Common myeloid progenitor, CD34-positive (primary cell): Measurements from ENCODE around the gene CTSE.

Source experiments
- CTCF ChIA-PET: fragments of 350-600 bp; sonication (Branson Sonifier 250); formaldehyde crosslinking; loops from one replicate; lab custom pipeline; 2021; ENCODE audit warnings: antibody characterized with exemption; lab: Charles Lee
- POLR2A ChIA-PET: fragments of 350-600 bp; sonication (Branson Sonifier 250); formaldehyde crosslinking; loops from one replicate; lab custom pipeline; 2021; ENCODE audit warnings: antibody characterized with exemption; lab: Charles Lee
- DNase-seq, 3 donors: peaks; one replicate each; pipeline versions ENCODE4 v3.0.0 to v3.0.0-alpha.2; 2013
- H3K27ac ChIP-seq, 2 experiments: 1 replicate in 1 of 2; 2 replicates in 1 of 2; pipeline ENCODE4 v1.7.0; 2013; ENCODE audit warnings: inconsistent platforms in 2 of 2, low read length in 2 of 2, mild to moderate bottlenecking in 2 of 2, low read depth in 1 of 2, moderate library complexity in 1 of 2; ENCODE audit not compliant: severe bottlenecking in 2 of 2, insufficient read depth in 1 of 2, poor library complexity in 1 of 2
- H3K27me3 ChIP-seq, 5 experiments: replicated peaks in 2 of 5; 1 replicate in 3 of 5; 2 replicates in 2 of 5; pipeline versions ENCODE4 v1.6.1 to v1.7.0; 2013; ENCODE audit warnings: low read length in 4 of 5, mild to moderate bottlenecking in 2 of 5, moderate library complexity in 2 of 5, inconsistent platforms in 1 of 5; ENCODE audit not compliant: insufficient read depth in 5 of 5, control insufficient read depth in 4 of 5
- H3K36me3 ChIP-seq, 4 experiments: 1 replicate in 2 of 4; 2 replicates in 2 of 4; pipeline versions ENCODE4 v1.6.1 to v1.7.0; 2013; ENCODE audit warnings: low read length in 3 of 4, control low read depth in 1 of 4, mild to moderate bottlenecking in 1 of 4; ENCODE audit not compliant: control insufficient read depth in 4 of 4, insufficient read depth in 4 of 4
- H3K4me1 ChIP-seq, 4 experiments: 1 replicate in 3 of 4; 2 replicates in 1 of 4; pipeline versions ENCODE4 v1.6.1 to v1.7.1; 2013; ENCODE audit warnings: low read length in 3 of 4, mild to moderate bottlenecking in 3 of 4, control low read depth in 1 of 4, inconsistent platforms in 1 of 4, moderate library complexity in 1 of 4; ENCODE audit not compliant: control insufficient read depth in 4 of 4, insufficient read depth in 4 of 4; ENCODE audit errors: control extremely low read depth in 1 of 4
- H3K4me3 ChIP-seq, 7 experiments: 1 replicate in 4 of 7; 2 replicates in 3 of 7; pipeline versions ENCODE4 v1.5.1 to v1.7.0; 2013; ENCODE audit warnings: mild to moderate bottlenecking in 7 of 7, low read length in 6 of 7, moderate library complexity in 6 of 7, inconsistent platforms in 2 of 7, low read depth in 2 of 7, control low read depth in 1 of 7; ENCODE audit not compliant: insufficient read depth in 4 of 7, control insufficient read depth in 1 of 7; ENCODE audit errors: extremely low read depth in 1 of 7
- H3K9me3 ChIP-seq, 5 experiments: 1 replicate in 4 of 5; 2 replicates in 1 of 5; pipeline versions ENCODE4 v1.6.1 to v1.7.1; 2013; ENCODE audit warnings: low read length in 4 of 5, mild to moderate bottlenecking in 2 of 5, inconsistent platforms in 1 of 5, low read depth in 1 of 5, moderate library complexity in 1 of 5; ENCODE audit not compliant: control insufficient read depth in 4 of 5, insufficient read depth in 2 of 5; ENCODE audit errors: control extremely low read depth in 1 of 5
- WGBS: methylation state at CpG from one replicate; pipeline ENCODE4 v1.1.5; 2013; ENCODE audit not compliant: insufficient coverage; 5-methylcytosine and 5-hydroxymethylcytosine counted together

The CTSE gene

DNA sequence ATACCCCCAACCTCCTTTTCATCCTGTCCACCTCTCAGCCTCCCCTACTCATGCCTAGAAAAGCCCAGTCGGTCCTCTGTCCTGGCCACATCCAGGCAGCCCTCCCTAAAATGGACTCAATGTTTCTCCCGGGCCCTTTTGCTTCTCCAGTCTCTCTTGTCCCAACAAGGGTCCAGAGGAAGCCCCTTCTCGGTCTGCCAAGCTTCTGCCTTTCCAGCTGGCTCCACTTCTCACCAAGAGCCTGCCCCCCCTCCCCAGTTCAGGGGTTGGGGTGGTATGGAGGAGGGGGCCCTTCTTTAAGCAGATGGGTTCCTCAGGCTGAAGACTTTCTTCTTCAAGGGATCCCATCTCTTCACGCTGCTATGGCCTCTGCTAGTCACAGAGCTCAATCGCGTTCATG lies 44.4 kb downstream of the CTSE start:
- POLR2A ChIA-PET: no interaction called here
- H3K9me3 ChIP-seq: no peaks in the 10 kb centered on the region
- WGBS: 100% methylated on average over 5 of the region's 6 CpGs
- H3K4me3 ChIP-seq: no peak overlapping the region
- no peaks in the 10 kb centered on the region for H3K27me3 ChIP-seq
- no peak overlapping the region for H3K27ac ChIP-seq
- peaks cover 0 to 12% (median 6%) of the 10 kb centered on the region in 4 experiments for H3K4me1 ChIP-seq
- no peak for DNase-seq
- peaks cover 0 to 29% (median 0%) of the 10 kb centered on the region in 4 experiments for H3K36me3 ChIP-seq
- CTCF ChIA-PET: interaction anchor here (0.7 to 12.2 kb wide), 9 partner anchors 18 to 320 kb away, joined by 3 to 247 read pairs (median 9); no protein-coding TSS in a partner anchor

DNA sequence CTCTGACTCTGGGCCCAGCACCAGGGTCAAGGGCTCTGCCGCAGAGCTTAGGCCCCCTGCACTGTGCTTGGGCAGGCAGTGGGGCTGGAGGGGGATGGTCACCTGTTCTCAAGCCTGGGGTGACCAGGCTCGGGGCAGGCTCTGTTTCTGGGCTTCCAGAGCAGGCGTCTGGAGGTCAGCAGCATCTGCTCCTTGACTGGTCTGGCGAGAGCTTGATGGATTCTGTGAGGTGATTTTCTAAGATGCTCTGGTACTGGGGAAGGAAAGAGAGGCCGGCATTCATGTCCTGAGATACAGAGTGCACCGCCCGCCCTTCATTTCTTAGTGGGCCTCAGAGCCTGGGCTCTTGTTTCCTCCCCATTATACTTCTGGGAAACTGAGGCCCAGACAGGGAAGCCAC lies 45.0 kb downstream of the CTSE start:
- ChIA-PET POLR2A (no interaction called here), CTCF (interaction anchor here (0.6 to 12.2 kb wide), 15 partner anchors 17 to 319 kb away, joined by 3 to 247 read pairs (median 10); partner anchors contain the start of gene SLC26A9)
- no peak for DNase-seq
- Histone ChIP-seq H3K9me3 (no peaks in the 10 kb centered on the region), H3K27me3 (no peaks in the 10 kb centered on the region), H3K4me1 (peaks cover 0 to 6% (median 4%) of the 10 kb centered on the region in 4 experiments), H3K36me3 (peaks cover 0 to 25% (median 0%) of the 10 kb centered on the region in 4 experiments), H3K4me3 (no peak overlapping the region), H3K27ac (no peak overlapping the region)
- 82% methylated on average over 6 of the region's 7 CpGs for WGBS

DNA sequence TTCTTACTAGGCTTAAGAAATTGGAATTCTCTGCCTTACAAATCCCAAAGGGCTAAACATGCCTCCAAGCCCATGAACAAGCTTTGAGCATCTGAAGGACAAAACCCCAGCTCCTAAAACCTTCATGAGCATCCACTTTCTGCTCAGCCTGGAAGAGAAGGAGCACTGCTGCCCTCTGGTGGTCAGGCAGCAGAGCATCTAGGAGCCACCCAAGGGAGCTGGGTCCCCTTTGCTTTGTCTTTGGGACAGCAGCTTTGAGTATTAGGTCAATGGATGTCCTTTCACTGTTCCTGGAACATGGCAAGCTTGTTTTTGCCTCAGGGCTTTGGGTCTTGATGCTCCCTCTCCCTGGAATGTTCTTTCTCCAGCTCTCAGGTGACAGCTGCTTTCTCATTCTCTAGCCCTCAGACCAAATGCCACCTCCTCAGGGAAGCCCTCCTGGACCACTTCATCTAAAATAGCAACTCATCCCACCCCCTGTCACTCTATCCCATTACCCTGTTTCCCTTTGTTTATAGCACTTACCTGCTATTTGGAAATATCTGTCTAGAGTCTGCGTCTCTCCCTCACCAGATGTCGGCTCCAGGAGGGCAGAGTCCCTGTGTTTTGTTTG lies 46.2 kb downstream of the CTSE start:
- WGBS: 64% methylated on average over 2 of the region's 2 CpGs
- no peaks in the 10 kb centered on the region for H3K9me3 ChIP-seq
- peak; percentile 82 to 91 (median 86) for DNase-seq
- no peak overlapping the region for H3K27ac ChIP-seq
- H3K27me3 ChIP-seq: no peaks in the 10 kb centered on the region
- peaks cover 0 to 17% (median 0%) of the 10 kb centered on the region in 4 experiments for H3K36me3 ChIP-seq
- H3K4me1 ChIP-seq: peaks cover 0 to 6% (median 4%) of the 10 kb centered on the region in 4 experiments
- CTCF ChIA-PET: interaction anchor here (0.6 to 12.2 kb wide), 46 partner anchors 9 to 931 kb away, joined by 3 to 247 read pairs (median 6); partner anchors contain the start of gene SLC26A9
- POLR2A ChIA-PET: no interaction called here
- no peak overlapping the region for H3K4me3 ChIP-seq

DNA sequence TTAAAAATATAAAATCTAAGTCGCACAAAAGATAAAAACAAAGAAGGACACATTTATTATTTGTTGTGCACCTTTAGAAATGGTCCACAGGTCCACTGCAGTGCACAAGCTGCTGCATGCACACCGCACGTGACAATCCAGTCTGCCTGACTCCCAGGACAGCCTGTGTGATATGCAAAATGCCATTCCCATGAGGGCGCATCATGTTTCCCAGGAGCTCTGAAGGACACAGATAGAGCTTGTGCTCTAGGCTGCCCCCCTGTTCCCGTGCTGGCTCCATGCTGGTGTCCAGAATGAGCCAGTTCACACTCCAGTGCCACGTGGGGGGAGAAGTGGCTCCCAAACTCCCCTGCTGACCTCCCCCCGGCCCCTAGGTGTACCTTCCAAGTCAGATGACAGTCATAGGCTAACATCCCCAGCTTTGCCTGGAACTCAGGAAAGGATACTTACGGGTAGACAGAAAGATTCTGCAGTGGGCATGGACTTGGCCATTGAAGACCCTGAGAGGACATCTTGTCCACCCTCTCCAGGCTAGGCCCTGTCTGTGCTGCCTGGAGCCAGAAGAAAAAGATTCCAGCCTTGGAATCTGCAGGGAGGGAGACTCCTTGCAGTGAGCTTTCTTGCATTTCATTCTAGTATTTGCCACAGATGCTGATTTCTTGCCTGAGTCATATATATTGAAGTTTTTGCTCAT lies 46.8 kb downstream of the CTSE start:
- H3K4me1 ChIP-seq: peaks cover 0 to 6% (median 4%) of the 10 kb centered on the region in 4 experiments
- H3K36me3 ChIP-seq: peaks cover 0 to 11% (median 0%) of the 10 kb centered on the region in 4 experiments
- ChIA-PET POLR2A (no interaction called here), CTCF (interaction anchor here (0.6 to 12.2 kb wide), 43 partner anchors 9 to 385 kb away, joined by 3 to 247 read pairs (median 6); partner anchors contain the start of gene SLC26A9)
- no peak overlapping the region for H3K27ac ChIP-seq
- H3K4me3 ChIP-seq: no peak overlapping the region
- no peaks in the 10 kb centered on the region for H3K27me3 ChIP-seq
- 98% methylated on average over 6 of the region's 8 CpGs for WGBS
- DNase-seq: no peak
- H3K9me3 ChIP-seq: no peaks in the 10 kb centered on the region

DNA sequence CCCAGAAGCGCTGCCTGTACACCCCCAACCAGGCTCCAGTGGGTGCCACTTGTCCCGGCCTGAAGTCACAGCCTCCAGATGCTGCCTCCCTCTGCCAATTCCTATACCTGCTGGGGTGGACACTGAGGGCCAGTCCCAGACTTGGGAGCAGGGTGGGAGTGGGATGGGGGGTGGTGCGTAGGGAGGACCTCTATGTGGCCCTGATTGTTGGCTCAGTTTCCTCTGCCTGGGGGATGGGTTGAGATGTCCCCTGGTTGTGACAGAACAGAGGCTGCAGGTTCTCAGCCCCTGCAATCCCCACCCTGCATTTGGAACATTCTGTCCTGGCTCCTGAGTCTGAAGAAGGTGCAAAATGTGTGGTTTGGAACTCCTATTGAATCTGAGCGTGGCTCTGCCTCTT lies 47.7 kb downstream of the CTSE start:
- Histone ChIP-seq H3K36me3 (peaks cover 0 to 9% (median 0%) of the 10 kb centered on the region in 4 experiments), H3K9me3 (no peaks in the 10 kb centered on the region), H3K27me3 (no peaks in the 10 kb centered on the region), H3K4me3 (no peak overlapping the region), H3K4me1 (peaks cover 0 to 6% (median 4%) of the 10 kb centered on the region in 4 experiments), H3K27ac (no peak overlapping the region)
- 93% methylated on average over 3 of the region's 4 CpGs for WGBS
- ChIA-PET POLR2A (no interaction called here), CTCF (interaction anchor here (1.7 to 12.2 kb wide), 9 partner anchors 8 to 184 kb away, joined by 4 to 247 read pairs (median 19); partner anchors contain the start of gene SLC26A9)
- DNase-seq: no peak

DNA sequence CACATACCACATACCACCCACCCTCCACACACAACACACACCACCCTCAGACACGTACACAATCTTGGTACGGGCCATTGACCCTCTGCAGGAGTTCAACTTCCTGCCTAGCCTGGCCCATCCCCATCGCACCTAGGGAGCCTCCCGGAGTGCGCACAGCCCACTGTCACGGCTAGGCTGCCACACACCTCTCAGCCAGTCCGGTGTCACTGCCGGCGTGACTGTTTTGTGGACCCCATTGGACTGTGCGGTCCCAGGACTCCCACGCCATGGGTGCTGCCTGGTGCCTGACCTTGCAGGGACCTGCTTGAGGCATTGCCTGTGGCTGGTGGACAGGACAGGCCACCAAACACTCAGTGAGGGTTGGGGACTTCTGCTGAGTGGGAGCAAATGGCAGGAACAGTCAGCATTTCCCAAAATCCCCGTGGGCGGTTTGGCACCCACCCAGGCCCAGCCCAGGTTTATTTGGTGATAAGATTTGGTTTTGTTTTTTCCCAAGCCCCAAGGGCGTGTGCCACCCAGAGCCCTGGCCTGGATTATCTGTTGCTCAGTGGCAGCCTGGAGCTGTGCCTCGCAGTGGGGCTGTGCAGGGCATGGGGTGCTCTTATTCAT lies 48.2 kb downstream of the CTSE start:
- POLR2A ChIA-PET: no interaction called here
- Histone ChIP-seq H3K4me1 (peaks cover 0 to 6% (median 4%) of the 10 kb centered on the region in 4 experiments), H3K27ac (no peak overlapping the region), H3K4me3 (no peak overlapping the region), H3K36me3 (peaks cover 0 to 9% (median 0%) of the 10 kb centered on the region in 4 experiments), H3K9me3 (no peaks in the 10 kb centered on the region), H3K27me3 (no peaks in the 10 kb centered on the region)
- no peak for DNase-seq
- CTCF ChIA-PET: interaction anchor here (2.3 to 12.2 kb wide), 4 partner anchors 11 to 183 kb away, joined by 16 to 247 read pairs (median 96); partner anchors contain the start of gene SLC26A9
- WGBS: 93% methylated on average over 15 of the region's 15 CpGs
